ENCODE results near the gene ATG16L1. TPM values are rescaled to one million over a fixed set of nuclear protein-coding genes. Genes with fewer than 3 reads are reported as not detected.
A peak's percentile ranks its signal among the peaks of the same experiment; 100 is the strongest.

The ATG16L1 gene
- total RNA-seq, 1 experiment from 2014 or later: 42.0 TPM

DNA sequence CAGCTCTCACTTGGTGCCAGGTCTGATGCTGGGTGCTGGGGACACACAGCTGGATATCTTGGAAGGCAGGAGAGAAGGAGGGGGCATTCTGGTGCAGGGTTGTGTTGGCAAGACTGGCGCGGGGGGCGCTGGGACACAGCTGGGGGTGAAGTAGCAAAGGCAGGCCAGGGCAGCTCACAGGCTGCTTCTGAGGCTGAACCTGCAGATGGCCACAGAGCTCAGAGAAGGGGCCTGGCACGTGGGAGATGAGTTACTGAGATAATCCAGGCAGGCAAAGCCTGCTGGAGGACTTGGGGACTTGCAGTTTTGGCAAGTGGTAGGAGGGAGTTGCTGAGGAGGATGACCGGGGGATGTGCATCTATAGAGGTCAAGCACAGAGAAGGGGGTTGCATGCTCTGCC lies 86.6 kb downstream of the ATG16L1 start:
- no peak overlapping the region; the same call in 1 of the 2 replicates for H3K14ac ChIP-seq (ENCODE audit: insufficient read depth, low read length)
- H4K5ac ChIP-seq (ENCODE audit: insufficient read length, low read depth, low read length): no peak overlapping the region
- no peak overlapping the region for H2BK15ac ChIP-seq (ENCODE audit: low read depth, low read length)
- H3K9ac ChIP-seq (ENCODE audit: extremely low read depth, insufficient read length, low read length): no peak overlapping the region
- no peak overlapping the region for H2BK20ac ChIP-seq (ENCODE audit: low read depth, low read length, poor library complexity, severe bottlenecking)
- no peak overlapping the region for H3K18ac ChIP-seq (ENCODE audit: insufficient read length, low read depth, low read length)
- no peaks in the 10 kb centered on the region for H3K79me2 ChIP-seq (ENCODE audit: insufficient read depth, low read length)
- no peak overlapping the region for H3T11ph ChIP-seq (ENCODE audit: low read length)
- H3K36me3 Mint-ChIP-seq (ENCODE audit: insufficient read depth in 1 of 3, low read depth in 3 of 3): peaks cover 0 to 5% (median 0%) of the 10 kb centered on the region in 3 experiments; a peak in 1 of 7 replicates
- no peak overlapping the region for H3K23ac ChIP-seq (ENCODE audit: insufficient read length, low read depth, low read length)
- no peak overlapping the region for H3K4me2 ChIP-seq (ENCODE audit: insufficient read depth, insufficient read length, low read length)
- peaks cover 73% of the 10 kb centered on the region for H3K27me3 Mint-ChIP-seq (ENCODE audit: low read depth)
- no peaks in the 10 kb centered on the region; the same call in 1 of the 2 replicates for H3K27me3 ChIP-seq (ENCODE audit: insufficient read depth, low read length)
- peaks cover 4 to 6% of the 10 kb centered on the region in 2 experiments; a peak in 3 of 5 replicates for H3K9me3 Mint-ChIP-seq
- H2BK5ac ChIP-seq (ENCODE audit: insufficient read length, low read length): no peak overlapping the region
- no peak overlapping the region for H3K4me3 Mint-ChIP-seq
- no peak overlapping the region for H3K56ac ChIP-seq (ENCODE audit: insufficient read length, low read depth, low read length)
- H3K79me1 ChIP-seq (ENCODE audit: insufficient read depth, low read depth, low read length, poor library complexity, severe bottlenecking): no peaks in the 10 kb centered on the region
- H3K27ac Mint-ChIP-seq: no peak overlapping the region
- H3K4me1 ChIP-seq (ENCODE audit: insufficient read depth, low read length): no peaks in the 10 kb centered on the region
- TF ChIP-seq, protein P1, sequence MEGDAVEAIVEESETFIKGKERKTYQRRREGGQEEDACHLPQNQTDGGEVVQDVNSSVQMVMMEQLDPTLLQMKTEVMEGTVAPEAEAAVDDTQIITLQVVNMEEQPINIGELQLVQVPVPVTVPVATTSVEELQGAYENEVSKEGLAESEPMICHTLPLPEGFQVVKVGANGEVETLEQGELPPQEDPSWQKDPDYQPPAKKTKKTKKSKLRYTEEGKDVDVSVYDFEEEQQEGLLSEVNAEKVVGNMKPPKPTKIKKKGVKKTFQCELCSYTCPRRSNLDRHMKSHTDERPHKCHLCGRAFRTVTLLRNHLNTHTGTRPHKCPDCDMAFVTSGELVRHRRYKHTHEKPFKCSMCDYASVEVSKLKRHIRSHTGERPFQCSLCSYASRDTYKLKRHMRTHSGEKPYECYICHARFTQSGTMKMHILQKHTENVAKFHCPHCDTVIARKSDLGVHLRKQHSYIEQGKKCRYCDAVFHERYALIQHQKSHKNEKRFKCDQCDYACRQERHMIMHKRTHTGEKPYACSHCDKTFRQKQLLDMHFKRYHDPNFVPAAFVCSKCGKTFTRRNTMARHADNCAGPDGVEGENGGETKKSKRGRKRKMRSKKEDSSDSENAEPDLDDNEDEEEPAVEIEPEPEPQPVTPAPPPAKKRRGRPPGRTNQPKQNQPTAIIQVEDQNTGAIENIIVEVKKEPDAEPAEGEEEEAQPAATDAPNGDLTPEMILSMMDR (conservative IDR thresholded peaks at IDR 0.05): 0 out of 3 replicates have a peak, but pooled peaks have one; percentile 13
- no peaks in the 10 kb centered on the region for H3K23me2 ChIP-seq (ENCODE audit: insufficient read length, low read depth, low read length, poor library complexity, severe bottlenecking)
- no CpG with 5 or more reads among the region's 5 CpGs for WGBS (ENCODE audit: extremely low coverage, insufficient read length, low lambda C conversion rate)
- H3K4ac ChIP-seq (ENCODE audit: low read depth, low read length): no peak overlapping the region
- no peak overlapping the region for H4K8ac ChIP-seq (replicated peaks; ENCODE audit: insufficient read length, low read depth, low read length)
- DNase-seq: no peak
- no peak overlapping the region for H2AK5ac ChIP-seq (ENCODE audit: insufficient read length, low read length)
- H4K20me1 ChIP-seq (ENCODE audit: control insufficient read depth, insufficient read depth, insufficient read length): no peaks in the 10 kb centered on the region
- 0 out of 4 replicates have a peak, but pooled peaks cover 3 to 4% of the 10 kb centered on the region in 2 experiments for H3K4me1 Mint-ChIP-seq
- H2AFZ ChIP-seq (ENCODE audit: low read length): no peak overlapping the region
- no peak overlapping the region for H2BK12ac ChIP-seq (ENCODE audit: insufficient read length, low read depth, low read length)
- no peak overlapping the region for H3K27ac ChIP-seq (ENCODE audit: insufficient read length, low read depth, low read length)
- no peaks in the 10 kb centered on the region for H3K9me3 ChIP-seq (ENCODE audit: control insufficient read depth, low read depth, low read length)
- no peak overlapping the region for H4K91ac ChIP-seq (ENCODE audit: insufficient read length, low read depth, low read length)
- H2BK120ac ChIP-seq (ENCODE audit: low read depth, low read length, poor library complexity, severe bottlenecking): no peak overlapping the region

Data from H9 (cell line).